ENCODE results near the gene PPP6R3. TPM values are rescaled to one million over a fixed set of nuclear protein-coding genes. Genes with fewer than 3 reads are reported as not detected.

Gene PPP6R3
- total and polyA plus RNA-seq, 8 donors, result 19.5 to 236 (median 103) TPM

DNA sequence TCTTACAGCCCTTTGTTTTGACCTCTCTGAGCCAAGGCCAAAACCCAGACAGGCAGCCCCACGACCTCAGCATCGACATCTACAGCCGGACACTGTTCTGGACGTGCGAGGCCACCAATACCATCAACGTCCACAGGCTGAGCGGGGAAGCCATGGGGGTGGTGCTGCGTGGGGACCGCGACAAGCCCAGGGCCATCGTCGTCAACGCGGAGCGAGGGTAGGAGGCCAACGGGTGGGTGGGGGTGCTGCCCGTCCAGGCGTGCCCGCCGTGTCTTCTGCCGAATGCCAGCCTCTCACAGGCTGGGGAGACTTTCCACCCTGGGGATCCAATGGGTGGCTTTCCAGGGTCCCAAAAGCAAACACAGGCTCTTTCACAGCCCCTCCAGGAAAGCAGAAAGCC, 37.1 kb upstream of the PPP6R3 start:
- DNase-seq, result no peak
- intact Hi-C loops (cut with DNase I; ENCODE audit: low total_unique reads), result no loop called here
- Histone ChIP-seq H3K4me3 (no peak overlapping the region), H3K36me3 (peaks cover 37 to 95% (median 91%) of the 10 kb centered on the region in 4 donors), H3K27ac (no peak overlapping the region), H3K4me1 (no peaks in the 10 kb centered on the region), H3K27me3 (no peaks in the 10 kb centered on the region), H3K9me3 (no peaks in the 10 kb centered on the region)
- no peak for TF ChIP-seq POLR2AphosphoS5 (IDR thresholded peaks at IDR 0.05)
- TF ChIP-seq POLR2A (IDR thresholded peaks at IDR 0.05), result no peak
- TF ChIP-seq, protein P1, sequence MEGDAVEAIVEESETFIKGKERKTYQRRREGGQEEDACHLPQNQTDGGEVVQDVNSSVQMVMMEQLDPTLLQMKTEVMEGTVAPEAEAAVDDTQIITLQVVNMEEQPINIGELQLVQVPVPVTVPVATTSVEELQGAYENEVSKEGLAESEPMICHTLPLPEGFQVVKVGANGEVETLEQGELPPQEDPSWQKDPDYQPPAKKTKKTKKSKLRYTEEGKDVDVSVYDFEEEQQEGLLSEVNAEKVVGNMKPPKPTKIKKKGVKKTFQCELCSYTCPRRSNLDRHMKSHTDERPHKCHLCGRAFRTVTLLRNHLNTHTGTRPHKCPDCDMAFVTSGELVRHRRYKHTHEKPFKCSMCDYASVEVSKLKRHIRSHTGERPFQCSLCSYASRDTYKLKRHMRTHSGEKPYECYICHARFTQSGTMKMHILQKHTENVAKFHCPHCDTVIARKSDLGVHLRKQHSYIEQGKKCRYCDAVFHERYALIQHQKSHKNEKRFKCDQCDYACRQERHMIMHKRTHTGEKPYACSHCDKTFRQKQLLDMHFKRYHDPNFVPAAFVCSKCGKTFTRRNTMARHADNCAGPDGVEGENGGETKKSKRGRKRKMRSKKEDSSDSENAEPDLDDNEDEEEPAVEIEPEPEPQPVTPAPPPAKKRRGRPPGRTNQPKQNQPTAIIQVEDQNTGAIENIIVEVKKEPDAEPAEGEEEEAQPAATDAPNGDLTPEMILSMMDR (IDR thresholded peaks at IDR 0.05), result no peak
- no peak for TF ChIP-seq EP300 (IDR thresholded peaks at IDR 0.05)
- 92 to 97% (median 94%) methylated on average over 12 to 21 of the region's 21 CpGs for WGBS, 5 donors

DNA sequence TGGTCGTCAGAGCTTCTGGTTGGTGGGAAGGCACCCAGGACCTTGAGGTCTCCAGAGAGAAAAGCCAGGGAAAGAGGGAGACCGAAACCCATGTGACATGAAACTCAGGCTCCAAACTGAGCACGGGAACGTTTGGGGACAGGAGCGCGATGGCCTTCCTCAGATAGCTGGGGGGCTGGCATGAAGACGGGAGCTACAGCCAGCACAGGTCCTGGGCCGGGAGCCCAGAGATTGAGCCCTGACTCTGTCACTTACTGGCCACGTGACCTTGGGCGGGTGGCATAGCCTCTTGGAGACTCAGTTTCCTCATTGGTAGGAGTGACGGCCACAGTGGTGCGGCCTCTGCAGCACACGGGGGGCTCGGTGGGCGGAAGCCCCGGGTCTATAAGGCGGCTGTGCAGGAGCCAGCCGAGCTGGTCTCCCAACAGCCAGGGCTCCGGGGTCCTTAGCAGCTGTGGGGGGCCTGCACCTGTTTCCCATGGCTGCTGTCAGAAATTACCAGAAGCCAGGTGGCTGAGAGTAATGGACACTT, 36.4 kb upstream of the PPP6R3 start:
- no peak overlapping the region for H3K4me3 ChIP-seq
- peaks cover 0 to 4% (median 3%) of the 10 kb centered on the region in 4 donors for H3K9me3 ChIP-seq
- no peaks in the 10 kb centered on the region for H3K4me1 ChIP-seq
- no peaks in the 10 kb centered on the region for H3K27me3 ChIP-seq
- peaks cover 43 to 95% (median 90%) of the 10 kb centered on the region in 4 donors for H3K36me3 ChIP-seq
- TF ChIP-seq POLR2A (IDR thresholded peaks at IDR 0.05), result no peak
- TF ChIP-seq, protein P1 (IDR thresholded peaks at IDR 0.05), result no peak
- TF ChIP-seq POLR2AphosphoS5 (IDR thresholded peaks at IDR 0.05), result no peak
- TF ChIP-seq EP300 (IDR thresholded peaks at IDR 0.05), result no peak
- intact Hi-C loops (cut with DNase I; ENCODE audit: low total_unique reads), result no loop called here
- WGBS, 5 donors, result 90 to 95% (median 92%) methylated on average over 15 to 19 of the region's 19 CpGs
- H3K27ac ChIP-seq, result no peak overlapping the region
- no peak for DNase-seq

DNA sequence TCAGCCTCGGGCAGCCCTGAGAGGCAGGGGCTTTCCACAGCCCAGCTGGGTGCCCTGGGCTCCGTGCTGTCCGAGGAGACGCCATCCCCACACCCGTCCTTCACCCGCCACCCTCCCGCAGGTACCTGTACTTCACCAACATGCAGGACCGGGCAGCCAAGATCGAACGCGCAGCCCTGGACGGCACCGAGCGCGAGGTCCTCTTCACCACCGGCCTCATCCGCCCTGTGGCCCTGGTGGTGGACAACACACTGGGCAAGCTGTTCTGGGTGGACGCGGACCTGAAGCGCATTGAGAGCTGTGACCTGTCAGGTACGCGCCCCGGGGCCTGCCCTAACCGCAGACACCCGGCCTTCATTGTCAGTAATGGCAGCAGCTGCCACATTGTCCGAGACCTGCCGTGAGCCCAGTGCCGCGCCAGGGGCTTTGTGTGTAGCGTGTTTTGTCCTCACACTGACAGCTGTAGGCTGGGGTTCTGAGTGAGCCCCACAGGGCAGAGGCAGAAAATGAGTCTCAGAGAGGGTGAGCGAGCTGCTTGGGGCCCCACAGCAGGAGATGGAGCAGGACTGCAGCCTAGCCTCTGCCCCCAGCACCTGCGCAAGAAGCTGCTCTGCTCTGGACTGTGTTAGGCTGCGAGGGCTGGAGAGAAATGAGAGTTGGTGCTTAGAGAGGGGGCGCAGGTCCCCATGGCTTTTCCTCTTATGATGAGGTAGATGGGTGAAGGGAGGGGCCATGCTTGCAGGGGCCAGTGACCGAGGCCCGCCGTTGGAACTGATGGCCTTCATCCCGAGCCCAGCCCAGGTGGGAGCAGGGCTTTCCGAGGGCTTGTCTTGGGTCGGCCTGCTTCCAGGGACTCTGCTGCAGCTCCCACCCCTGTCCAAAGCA, 35.3 kb upstream of the PPP6R3 start:
- intact Hi-C loops (cut with DNase I; ENCODE audit: low total_unique reads), result no loop called here
- H3K4me1 ChIP-seq, result no peaks in the 10 kb centered on the region
- H3K27ac ChIP-seq, result no peak overlapping the region
- TF ChIP-seq POLR2A (IDR thresholded peaks at IDR 0.05) (no peak), POLR2AphosphoS5 (IDR thresholded peaks at IDR 0.05) (no peak), EP300 (IDR thresholded peaks at IDR 0.05) (no peak)
- TF ChIP-seq, protein P1 (IDR thresholded peaks at IDR 0.05), result no peak
- peaks cover 0 to 13% (median 11%) of the 10 kb centered on the region in 4 donors for H3K9me3 ChIP-seq
- no peak overlapping the region for H3K4me3 ChIP-seq
- no peaks in the 10 kb centered on the region for H3K27me3 ChIP-seq
- H3K36me3 ChIP-seq, result peaks cover 54 to 95% (median 91%) of the 10 kb centered on the region in 4 donors
- no peak for DNase-seq
- 91 to 97% (median 95%) methylated on average over 34 to 40 of the region's 40 CpGs for WGBS, 5 donors

DNA sequence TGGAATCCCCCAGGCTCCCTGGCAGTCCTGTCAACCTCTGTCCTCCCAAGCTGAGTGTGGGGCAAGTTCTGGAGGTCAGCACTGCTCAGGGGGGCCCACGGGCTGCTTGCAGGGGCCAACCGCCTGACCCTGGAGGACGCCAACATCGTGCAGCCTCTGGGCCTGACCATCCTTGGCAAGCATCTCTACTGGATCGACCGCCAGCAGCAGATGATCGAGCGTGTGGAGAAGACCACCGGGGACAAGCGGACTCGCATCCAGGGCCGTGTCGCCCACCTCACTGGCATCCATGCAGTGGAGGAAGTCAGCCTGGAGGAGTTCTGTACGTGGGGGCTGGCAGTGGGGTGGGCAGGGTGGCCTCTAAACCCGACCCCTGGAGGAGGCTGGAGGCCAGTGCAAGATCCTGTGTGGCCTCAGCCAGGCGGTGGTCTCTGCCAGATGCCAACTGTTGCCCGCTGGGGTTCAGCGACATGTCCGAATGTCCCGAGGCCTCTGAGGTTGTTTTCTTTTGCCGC, 34.6 kb upstream of the PPP6R3 start:
- TF ChIP-seq EP300 (IDR thresholded peaks at IDR 0.05), result no peak
- no peak for TF ChIP-seq POLR2AphosphoS5 (IDR thresholded peaks at IDR 0.05)
- TF ChIP-seq POLR2A (IDR thresholded peaks at IDR 0.05), result no peak
- TF ChIP-seq, protein P1 (IDR thresholded peaks at IDR 0.05), result no peak
- Histone ChIP-seq H3K9me3 (peaks cover 0 to 13% (median 11%) of the 10 kb centered on the region in 4 donors), H3K27me3 (no peaks in the 10 kb centered on the region), H3K4me1 (no peaks in the 10 kb centered on the region), H3K36me3 (peaks cover 60 to 95% (median 91%) of the 10 kb centered on the region in 4 donors), H3K27ac (no peak overlapping the region), H3K4me3 (no peak overlapping the region)
- DNase-seq, result no peak
- intact Hi-C loops (cut with DNase I; ENCODE audit: low total_unique reads), result no loop called here
- WGBS, 5 donors, result 91 to 96% (median 94%) methylated on average over 19 to 21 of the region's 21 CpGs

All from stomach (tissue), 9 donors.